IMR-90 (cell line): ENCODE measurements around the gene PRSS21. TPM values are rescaled to one million over a fixed set of nuclear protein-coding genes. Genes with fewer than 3 reads are reported as not detected.

Experiments used
- ATAC-seq: fragments of 200-7000 bp; cut with Tn5 transposase; 2 replicates; pipeline ENCODE4 v1.9.1; 2020; ENCODE audit warnings: low read depth, mild to moderate bottlenecking, moderate library complexity
- BruUV-seq: library from RNA; stranded (reverse); fragments of 400-500 nt; replicated peaks from 2 replicates; lab custom pipeline; 2021; lab: Mats Ljungman, UMichigan
- CTCF ChIA-PET: fragments of 300-600 bp; formaldehyde crosslinking; extraction: SDS; loops from one replicate; lab custom pipeline; 2021; ENCODE audit warnings: antibody characterized with exemption; lab: Yijun Ruan, JAX
- POLR2A ChIA-PET: fragments of 300-600 bp; sonication (Branson Sonifier 250); formaldehyde crosslinking; loops from one replicate; lab custom pipeline; 2022; ENCODE audit warnings: antibody characterized with exemption; ENCODE audit not compliant: unreplicated experiment; lab: Charles Lee
- DNase-seq: peaks from one replicate; pipeline ENCODE4 v3.0.0; 2013
- H2AFZ ChIP-seq: replicated peaks from 2 replicates; pipeline ENCODE3; 2013; ENCODE audit warnings: low read length, mild to moderate bottlenecking; ENCODE audit not compliant: poor library complexity
- H2AK5ac ChIP-seq: 2 replicates; pipeline ENCODE4 v1.6.1; 2013; ENCODE audit warnings: low read depth, low read length, inconsistent platforms
- H2AK9ac ChIP-seq: replicated peaks from 2 replicates; pipeline ENCODE3; 2013; ENCODE audit warnings: mild to moderate bottlenecking, low read depth, low read length, moderate library complexity; ENCODE audit not compliant: poor library complexity
- H2BK120ac ChIP-seq: 2 replicates; pipeline ENCODE4 v1.6.1; 2013; ENCODE audit warnings: low read depth, low read length, inconsistent platforms
- H2BK15ac ChIP-seq: 3 replicates; pipeline ENCODE4 v1.6.1; 2013; ENCODE audit warnings: low read depth, low read length, inconsistent platforms
- H2BK20ac ChIP-seq: 2 replicates; pipeline ENCODE4 v1.6.1; 2013; ENCODE audit warnings: low read depth, mild to moderate bottlenecking, inconsistent platforms, low read length, moderate library complexity
- H2BK5ac ChIP-seq: 2 replicates; pipeline ENCODE4 v1.6.1; 2013; ENCODE audit warnings: mild to moderate bottlenecking, low read depth, low read length, inconsistent platforms; ENCODE audit not compliant: poor library complexity, severe bottlenecking
- H3K14ac ChIP-seq: replicated peaks from 2 replicates; pipeline ENCODE4 v1.6.1; 2013; ENCODE audit warnings: low read depth, low read length, inconsistent platforms
- H3K18ac ChIP-seq: 2 replicates; pipeline ENCODE4 v1.6.1; 2013; ENCODE audit warnings: low read depth, low read length, control low read depth
- H3K23ac ChIP-seq: 2 replicates; pipeline ENCODE4 v1.6.1; 2013; ENCODE audit warnings: low read depth, low read length, inconsistent platforms
- H3K27ac ChIP-seq: 2 replicates; pipeline ENCODE4 v1.5.1; 2013; ENCODE audit warnings: mild to moderate bottlenecking, control low read depth, low read length; ENCODE audit not compliant: insufficient read depth
- H3K27me3 ChIP-seq: 2 replicates; pipeline ENCODE4 v1.6.1; 2013; ENCODE audit warnings: low read length; ENCODE audit not compliant: control insufficient read depth, insufficient read depth
- H3K36me3 ChIP-seq: 2 replicates; pipeline ENCODE4 v1.6.1; 2013; ENCODE audit warnings: low read length, mixed read lengths; ENCODE audit not compliant: control insufficient read depth, insufficient read depth
- H3K4ac ChIP-seq: 2 replicates; pipeline ENCODE4 v1.6.1; 2013; ENCODE audit warnings: low read depth, low read length, inconsistent platforms
- H3K4me1 ChIP-seq: 2 replicates; pipeline ENCODE4 v1.6.1; 2013; ENCODE audit warnings: low read length, mixed read lengths; ENCODE audit not compliant: control insufficient read depth, insufficient read depth
- H3K4me2 ChIP-seq: 2 replicates; pipeline ENCODE4 v1.6.1; 2013; ENCODE audit warnings: low read depth, mild to moderate bottlenecking, control low read depth, low read length, moderate library complexity
- H3K4me3 ChIP-seq: 2 replicates; pipeline ENCODE4 v1.5.1; 2013; ENCODE audit warnings: low read depth, mild to moderate bottlenecking, control low read depth, low read length, moderate library complexity; ENCODE audit not compliant: insufficient read depth
- H3K56ac ChIP-seq: 2 replicates; pipeline ENCODE4 v1.6.1; 2013; ENCODE audit warnings: low read length, inconsistent platforms; ENCODE audit not compliant: insufficient read depth; ENCODE audit errors: extremely low read depth
- H3K79me1 ChIP-seq, 2 experiments: 2 replicates each; pipeline ENCODE4 v1.6.1; 2013; ENCODE audit warnings: low read length in 2 of 2, inconsistent platforms in 1 of 2, low read depth in 1 of 2
- H3K9ac ChIP-seq: 2 replicates; pipeline ENCODE4 v1.6.1; 2013; ENCODE audit warnings: low read depth, low read length, control low read depth
- H3K9me1 ChIP-seq: 2 replicates; pipeline ENCODE4 v1.6.1; 2013; ENCODE audit warnings: low read length, inconsistent platforms; ENCODE audit not compliant: insufficient read depth
- H3K9me3 ChIP-seq: 2 replicates; pipeline ENCODE4 v1.6.1; 2013; ENCODE audit warnings: low read length; ENCODE audit not compliant: control insufficient read depth, insufficient read depth
- H4K20me1 ChIP-seq: 2 replicates; pipeline ENCODE4 v1.6.1; 2013; ENCODE audit warnings: low read length, inconsistent platforms; ENCODE audit not compliant: insufficient read depth
- H4K5ac ChIP-seq: 2 replicates; pipeline ENCODE4 v1.6.1; 2013; ENCODE audit warnings: mild to moderate bottlenecking, low read depth, low read length, control low read depth
- H4K8ac ChIP-seq, 2 experiments: 2 replicates each; pipeline ENCODE4 v1.6.1; 2013; ENCODE audit warnings: low read depth in 2 of 2, low read length in 2 of 2, control low read depth in 1 of 2, inconsistent platforms in 1 of 2
- H4K91ac ChIP-seq: 2 replicates; pipeline ENCODE4 v1.6.1; 2013; ENCODE audit warnings: low read depth, low read length, inconsistent platforms; ENCODE audit not compliant: insufficient read depth
- BHLHE40 ChIP-seq: fragments of 150-350 bp; IDR thresholded peaks from 2 replicates; pipeline ENCODE4 v1.6.1; 2016; ENCODE audit warnings: mild to moderate bottlenecking, low read depth, low read length
- CEBPB ChIP-seq: IDR thresholded peaks from 2 replicates; pipeline ENCODE4 v1.6.1; 2012; ENCODE audit warnings: low read depth, low read length, improper control_type of control experiment
- CHD1 ChIP-seq: IDR thresholded peaks from 2 replicates; pipeline ENCODE4 v1.6.1; 2012; ENCODE audit warnings: low read depth, low read length, improper control_type of control experiment
- CTCF ChIP-seq: conservative IDR thresholded peaks from 2 replicates; pipeline ENCODE4 v1.5.1; 2012; ENCODE audit warnings: mild to moderate bottlenecking, low read depth, low read length, improper control_type of control experiment
- ELK1 ChIP-seq: fragments of 150-350 bp; IDR thresholded peaks from 2 replicates; pipeline ENCODE4 v1.6.1; 2016; ENCODE audit warnings: low read depth, mild to moderate bottlenecking, low read length, moderate library complexity, borderline replicate concordance
- FOS ChIP-seq: fragments of 150-350 bp; IDR thresholded peaks from 2 replicates; pipeline ENCODE4 v1.6.1; 2016; ENCODE audit warnings: low read depth, low read length
- MAFK ChIP-seq: IDR thresholded peaks from 2 replicates; pipeline ENCODE4 v1.6.1; 2012; ENCODE audit warnings: low read depth, low read length, improper control_type of control experiment
- MAZ ChIP-seq: IDR thresholded peaks from 2 replicates; pipeline ENCODE4 v1.6.1; 2012; ENCODE audit warnings: low read depth, mild to moderate bottlenecking, low read length, improper control_type of control experiment, moderate library complexity, borderline replicate concordance
- MXI1 ChIP-seq: IDR thresholded peaks from 2 replicates; pipeline ENCODE4 v1.6.1; 2012; ENCODE audit warnings: low read depth, mild to moderate bottlenecking, low read length, moderate library complexity, borderline replicate concordance
- NFE2L2 ChIP-seq: fragments of 150-350 bp; IDR thresholded peaks from 2 replicates; pipeline ENCODE4 v1.6.1; 2016; ENCODE audit warnings: low read depth, mild to moderate bottlenecking, low read length
- POLR2A ChIP-seq: IDR thresholded peaks from 2 replicates; pipeline ENCODE4 v1.6.1; 2012; ENCODE audit warnings: mild to moderate bottlenecking, low read depth, low read length
- RAD21 ChIP-seq: IDR thresholded peaks from 2 replicates; pipeline ENCODE4 v1.6.1; 2012; ENCODE audit warnings: low read length, improper control_type of control experiment
- RCOR1 ChIP-seq: IDR thresholded peaks from 2 replicates; pipeline ENCODE4 v1.6.1; 2012; ENCODE audit warnings: mild to moderate bottlenecking, low read length, improper control_type of control experiment; ENCODE audit not compliant: insufficient replicate concordance
- RFX5 ChIP-seq: IDR thresholded peaks from 2 replicates; pipeline ENCODE4 v1.8.0; 2012; ENCODE audit warnings: low read depth, mild to moderate bottlenecking, low read length, moderate library complexity
- SMC3 ChIP-seq: fragments of 150-350 bp; IDR thresholded peaks from 2 replicates; pipeline ENCODE4 v1.6.1; 2016; ENCODE audit warnings: low read depth, mild to moderate bottlenecking, antibody characterized with exemption, low read length, moderate library complexity
- USF2 ChIP-seq: fragments of 150-350 bp; IDR thresholded peaks from 2 replicates; pipeline ENCODE4 v1.6.1; 2017; ENCODE audit warnings: mild to moderate bottlenecking, antibody characterized with exemption, low read length, low read depth
- WGBS, 2 experiments: methylation state at CpG; one replicate each; pipeline versions ENCODE4 v1.1.5 to v1.1.7; 2013; ENCODE audit warnings: missing lambda C conversion rate in 2 of 2; ENCODE audit not compliant: insufficient read length in 1 of 2; ENCODE audit errors: extremely low coverage in 2 of 2; 5-methylcytosine and 5-hydroxymethylcytosine counted together
- dilution Hi-C: fragments of 300-500 bp; cut with HindIII; formaldehyde crosslinking; loops from one replicate; pipeline ENCODE4 v1.14.3; 2018; ENCODE audit warnings: low sequenced_read_pairs; ENCODE audit not compliant: unreplicated experiment
- in situ Hi-C: fragments of 300-500 bp; cut with MboI; formaldehyde crosslinking; loops from 3 replicates; pipeline ENCODE4 v1.14.3; 2019; ENCODE audit warnings: low sequenced_read_pairs, inconsistent platforms, mixed read lengths
- intact Hi-C: fragments of 100-400 bp; cut with micrococcal nuclease; formaldehyde crosslinking; loops from 2 replicates; pipeline ENCODE4 v1.10.0; 2022
- polyA plus RNA-seq, 3 experiments: library from polyadenylated mRNA; depleted of rRNA; stranded (reverse); fragments of >200 nt; gene quantifications; 2 replicates each; pipeline ENCODE4 v1.2.3, GENCODE V29; 2012; ENCODE audit warnings: low replicate concordance in 1 of 3
- total RNA-seq: library from RNA; depleted of rRNA; stranded (reverse); fragments of >200 nt; gene quantifications from 2 replicates; pipeline ENCODE4 v1.2.3, GENCODE V29; 2012

Gene PRSS21
- total and polyA plus RNA-seq, 2 of the 4 experiments (the other 2 are of a cell fraction): 0.21 TPM; not detected in 1

GRCh38 chr16:2824626-2825025 is 7.6 kb downstream of the PRSS21 start:
- no peak overlapping the region for H3K27ac ChIP-seq
- H3K18ac ChIP-seq: no peak overlapping the region
- H4K8ac ChIP-seq: no peak overlapping the region
- no peak overlapping the region for H3K14ac ChIP-seq
- H3K9ac ChIP-seq: no peak overlapping the region
- H2BK5ac ChIP-seq: no peak overlapping the region
- peaks cover 52% of the 10 kb centered on the region for H3K27me3 ChIP-seq
- H3K4me3 ChIP-seq: no peak overlapping the region
- CTCF ChIA-PET: no interaction called here
- H3K23ac ChIP-seq: no peak overlapping the region
- in situ Hi-C loops: no loop called here
- H2AK5ac ChIP-seq: no peak overlapping the region
- no peaks in the 10 kb centered on the region for H3K79me1 ChIP-seq
- no peaks in the 10 kb centered on the region for H3K9me3 ChIP-seq
- dilution Hi-C loops: no loop called here
- no peak overlapping the region for H2BK20ac ChIP-seq
- no peak for ATAC-seq
- H2BK120ac ChIP-seq: no peak overlapping the region
- intact Hi-C loops: no loop called here
- no peak overlapping the region for H3K4ac ChIP-seq
- H3K36me3 ChIP-seq: no peaks in the 10 kb centered on the region
- TF ChIP-seq FOS: no peak
- TF ChIP-seq MAZ: no peak
- TF ChIP-seq MAFK: no peak
- no peak for TF ChIP-seq CTCF
- no peak for TF ChIP-seq ELK1
- no peak for TF ChIP-seq CHD1
- TF ChIP-seq RAD21: no peak
- no peak for TF ChIP-seq RCOR1
- no peak for TF ChIP-seq RFX5
- TF ChIP-seq POLR2A: no peak
- TF ChIP-seq CEBPB: no peak
- TF ChIP-seq MXI1: no peak
- TF ChIP-seq SMC3: no peak
- TF ChIP-seq USF2: no peak
- no peak for TF ChIP-seq BHLHE40
- TF ChIP-seq NFE2L2: no peak
- no peak overlapping the region for H3K56ac ChIP-seq
- no peak overlapping the region for H2AFZ ChIP-seq
- H3K4me1 ChIP-seq: no peaks in the 10 kb centered on the region
- no CpG with 5 or more reads among the region's 10 CpGs for WGBS, 2 experiments
- H3K4me2 ChIP-seq: no peak overlapping the region
- no peak overlapping the region for H2BK15ac ChIP-seq
- H4K5ac ChIP-seq: no peak overlapping the region
- DNase-seq: no peak
- H3K9me1 ChIP-seq: no peaks in the 10 kb centered on the region
- POLR2A ChIA-PET: no interaction called here
- no peak overlapping the region for H2AK9ac ChIP-seq
- H4K91ac ChIP-seq: no peak overlapping the region
- no peaks in the 10 kb centered on the region for H4K20me1 ChIP-seq
- BruUV-seq: no TSS peak
